Activated CD4-positive, alpha-beta T cell treated with anti-CD3 and anti-CD28 coated beads, Interleukin-2, amount 50 U/mL, for 24 hours (primary cell): ENCODE results near the gene CCDC110.
A peak's percentile ranks its signal among the peaks of the same experiment; 100 is the strongest.
"Not testable (repeated sequence)": the region's sequence is repeated elsewhere in the genome, so short reads cannot be mapped to it uniquely, and the experiment has no call there.

ENCODE experiments used
- DNase-seq, 2 donors: peaks; one replicate each; pipeline ENCODE4 v3.0.0-alpha.2; 2020; ENCODE audit warnings: low read depth in 1 of 2, low spot score in 1 of 2

The CCDC110 gene

GRCh38 chr4:185471235-185472102 is at the start of gene CCDC110:
Gene CCDC110 (minus strand): TSS chr4:185471733. CDS start chr4:185471683, 50 bp downstream.
- DNase-seq: peak; percentile 82 to 84

- no peak for DNase-seq
Observed at GRCh38 chr4:185520119-185520518, 48.6 kb upstream of the CCDC110 start.

GRCh38 chr4:185518494-185518893 is 47.0 kb upstream of the CCDC110 start:
- DNase-seq: no peak

GRCh38 chr4:185518069-185518468 is 46.5 kb upstream of the CCDC110 start:
- no peak for DNase-seq

GRCh38 chr4:185515248-185515647 is 43.7 kb upstream of the CCDC110 start:
- no peak for DNase-seq

- no peak for DNase-seq
Observed at GRCh38 chr4:185514182-185514697, 42.7 kb upstream of the CCDC110 start.

GRCh38 chr4:185513489-185514181 is 42.1 kb upstream of the CCDC110 start:
- DNase-seq: no peak

- no peak for DNase-seq
Observed at GRCh38 chr4:185512516-185512915, 41.0 kb upstream of the CCDC110 start.

- not testable (repeated sequence) for DNase-seq
Observed at GRCh38 chr4:185511243-185511642, 39.7 kb upstream of the CCDC110 start.

- DNase-seq: no peak
Observed at GRCh38 chr4:185510806-185511205, 39.3 kb upstream of the CCDC110 start.

GRCh38 chr4:185508181-185508580 is 36.6 kb upstream of the CCDC110 start:
- DNase-seq: no peak

- no peak for DNase-seq
Observed at GRCh38 chr4:185506422-185506821, 34.9 kb upstream of the CCDC110 start.

- no peak for DNase-seq
Observed at GRCh38 chr4:185504098-185505047, 32.8 kb upstream of the CCDC110 start.

GRCh38 chr4:185502386-185502785 is 30.9 kb upstream of the CCDC110 start:
- no peak for DNase-seq

GRCh38 chr4:185500576-185500975 is 29.0 kb upstream of the CCDC110 start:
- no peak for DNase-seq

GRCh38 chr4:185500035-185500434 is 28.5 kb upstream of the CCDC110 start:
- no peak for DNase-seq

GRCh38 chr4:185488650-185489049 is 17.1 kb upstream of the CCDC110 start:
- DNase-seq: no peak

- DNase-seq: no peak
Observed at GRCh38 chr4:185481401-185481800, 9.9 kb upstream of the CCDC110 start.

GRCh38 chr4:185480016-185480732 is 8.6 kb upstream of the CCDC110 start:
- no peak for DNase-seq

- no peak for DNase-seq
Observed at GRCh38 chr4:185479507-185479971, 8.0 kb upstream of the CCDC110 start.
